Kidney epithelial cell (primary cell): ENCODE results near the gene ABHD12. TPM values are rescaled to one million over a fixed set of nuclear protein-coding genes. Genes with fewer than 3 reads are reported as not detected.

Experiments used
- DNase-seq: peaks from one replicate; pipeline ENCODE4 v3.0.0-alpha.2; 2010; ENCODE audit warnings: low read depth
- H3K27me3 ChIP-seq: 2 replicates; pipeline ENCODE4 v1.6.0; 2011; ENCODE audit warnings: low read length; ENCODE audit not compliant: control insufficient read depth, insufficient read depth
- H3K36me3 ChIP-seq: 2 replicates; pipeline ENCODE4 v1.5.1; 2011; ENCODE audit warnings: low read length; ENCODE audit not compliant: control insufficient read depth, insufficient read depth
- H3K4me3 ChIP-seq: 2 replicates; pipeline ENCODE4 v1.5.1; 2011; ENCODE audit warnings: low read depth, mild to moderate bottlenecking, control low read depth, low read length
- CTCF ChIP-seq: IDR thresholded peaks from 2 replicates; pipeline ENCODE4 v1.5.1; 2011; ENCODE audit warnings: mild to moderate bottlenecking, moderate library complexity, low read length, control low read depth, inconsistent platforms; ENCODE audit not compliant: insufficient read depth, poor library complexity, severe bottlenecking
- total RNA-seq: library from RNA; depleted of rRNA; stranded (reverse); fragments of >200 nt; gene quantifications from 2 replicates; pipeline ENCODE4 v1.2.3, GENCODE V29; 2015

ABHD12 gene
- total RNA-seq, 1 donor from 2014 or later = 75.1 TPM

GRCh38 chr20:25352746-25353145, 37.9 kb downstream of the ABHD12 start:
- H3K36me3 ChIP-seq = no peaks in the 10 kb centered on the region
- H3K27me3 ChIP-seq = no peaks in the 10 kb centered on the region
- H3K4me3 ChIP-seq = no peak overlapping the region
- no peak for TF ChIP-seq CTCF
- no peak for DNase-seq

- H3K27me3 ChIP-seq = no peaks in the 10 kb centered on the region
- no peak for TF ChIP-seq CTCF
- no peaks in the 10 kb centered on the region for H3K36me3 ChIP-seq
- DNase-seq = no peak
- H3K4me3 ChIP-seq = no peak overlapping the region
Measured at GRCh38 chr20:25351024-25351360, 39.6 kb downstream of the ABHD12 start.

- no peak for TF ChIP-seq CTCF
- Histone ChIP-seq H3K27me3 (no peaks in the 10 kb centered on the region), H3K36me3 (no peaks in the 10 kb centered on the region), H3K4me3 (no peak overlapping the region)
- DNase-seq = no peak
Measured at GRCh38 chr20:25346349-25346748, 44.3 kb downstream of the ABHD12 start.

GRCh38 chr20:25345721-25346120, 44.9 kb downstream of the ABHD12 start:
- DNase-seq = no peak
- H3K27me3 ChIP-seq = no peaks in the 10 kb centered on the region
- H3K36me3 ChIP-seq = no peaks in the 10 kb centered on the region
- H3K4me3 ChIP-seq = no peak overlapping the region
- TF ChIP-seq CTCF = no peak

GRCh38 chr20:25344634-25345033, 46.0 kb downstream of the ABHD12 start:
- H3K36me3 ChIP-seq = no peaks in the 10 kb centered on the region
- no peaks in the 10 kb centered on the region for H3K27me3 ChIP-seq
- TF ChIP-seq CTCF = no peak
- no peak for DNase-seq
- H3K4me3 ChIP-seq = no peak overlapping the region
